GM20431 (cell line): ENCODE data around the gene PABPN1.

ENCODE experiments used
- in situ Hi-C: fragments of 300-500 bp; cut with MseI, MboI; formaldehyde crosslinking; loops from one replicate; pipeline ENCODE4 v1.15.0; 2020; ENCODE audit warnings: low sequenced_read_pairs; ENCODE audit not compliant: unreplicated experiment

The PABPN1 gene

DNA sequence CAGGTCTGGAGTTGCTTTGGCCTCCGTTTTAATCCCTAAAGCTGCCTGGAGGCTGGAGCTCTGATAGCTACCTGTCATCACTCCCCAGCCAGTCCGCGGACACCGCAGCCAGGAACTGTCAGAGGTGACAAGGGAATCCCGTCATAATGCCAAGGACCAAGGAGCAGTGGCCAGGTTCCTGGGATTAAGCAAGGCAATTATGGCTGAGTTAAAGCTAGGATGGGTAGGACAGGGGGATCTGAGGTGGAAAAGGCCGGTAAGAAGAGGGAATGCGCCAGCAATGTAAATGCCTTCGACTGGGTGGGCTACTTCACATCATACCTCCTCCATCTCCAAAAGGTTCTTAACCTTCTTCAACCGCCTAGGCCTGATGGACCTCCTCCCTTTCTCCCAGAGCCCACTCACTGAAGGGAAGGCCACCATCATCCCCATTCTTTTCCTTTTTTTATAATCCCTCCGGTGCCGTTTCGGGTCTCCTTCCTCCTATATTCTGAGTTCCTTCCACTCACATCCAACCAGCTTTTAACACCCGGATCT, 20.5 kb upstream of the PABPN1 start:
- in situ Hi-C loops, result no loop called here

DNA sequence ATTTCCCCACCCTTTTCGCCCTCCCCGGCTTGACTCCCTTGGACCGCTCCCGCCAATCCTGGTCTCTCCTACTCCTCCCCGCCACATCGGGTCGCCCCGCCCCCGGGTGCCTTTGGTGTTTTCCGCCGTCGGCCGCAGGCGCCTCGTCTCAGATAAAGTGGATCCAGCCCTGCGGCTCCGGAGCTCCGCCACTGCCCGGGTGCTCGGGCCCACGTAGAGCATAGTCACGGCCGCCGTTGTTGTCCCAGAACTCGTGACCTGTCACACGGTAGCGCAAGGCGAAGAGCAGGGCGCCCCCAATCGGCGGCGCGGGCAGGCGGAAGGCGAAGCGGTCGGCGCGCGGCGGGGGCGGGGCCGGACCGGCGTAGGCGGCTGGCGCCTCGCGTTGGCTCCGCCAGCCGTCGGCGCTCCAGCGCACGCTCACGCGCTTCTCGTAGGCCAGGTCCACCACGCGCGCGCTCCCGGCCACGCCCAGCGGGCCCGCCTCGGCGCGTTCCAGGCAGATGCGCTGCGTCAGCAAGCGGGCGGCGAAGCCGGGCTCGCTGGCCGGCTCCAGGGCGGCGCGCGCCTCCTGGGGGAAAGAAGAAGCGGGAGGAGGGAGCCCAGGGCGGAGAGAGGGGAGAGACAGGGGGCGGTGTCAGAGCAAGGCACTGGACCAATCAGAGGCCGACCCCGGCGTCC, 19.8 kb upstream of the PABPN1 start:
- in situ Hi-C loops, result no loop called here

DNA sequence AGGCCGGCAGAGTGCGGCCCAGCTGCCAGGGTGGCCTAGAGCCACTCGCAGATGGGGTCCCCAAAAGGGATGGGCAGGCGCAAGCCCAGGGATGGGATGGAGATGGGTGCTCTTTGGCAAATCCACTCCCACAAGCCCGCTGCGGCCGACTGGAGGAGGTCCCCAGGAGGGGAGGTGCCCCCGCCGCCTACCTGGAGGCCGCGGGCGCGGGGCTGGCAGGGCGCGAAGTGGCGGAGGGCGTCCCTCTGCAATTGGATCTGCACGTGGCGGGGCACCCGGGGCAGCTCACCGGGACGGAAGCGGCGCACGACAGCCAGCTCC, 19.3 kb upstream of the PABPN1 start:
- in situ Hi-C loops, result no loop called here

DNA sequence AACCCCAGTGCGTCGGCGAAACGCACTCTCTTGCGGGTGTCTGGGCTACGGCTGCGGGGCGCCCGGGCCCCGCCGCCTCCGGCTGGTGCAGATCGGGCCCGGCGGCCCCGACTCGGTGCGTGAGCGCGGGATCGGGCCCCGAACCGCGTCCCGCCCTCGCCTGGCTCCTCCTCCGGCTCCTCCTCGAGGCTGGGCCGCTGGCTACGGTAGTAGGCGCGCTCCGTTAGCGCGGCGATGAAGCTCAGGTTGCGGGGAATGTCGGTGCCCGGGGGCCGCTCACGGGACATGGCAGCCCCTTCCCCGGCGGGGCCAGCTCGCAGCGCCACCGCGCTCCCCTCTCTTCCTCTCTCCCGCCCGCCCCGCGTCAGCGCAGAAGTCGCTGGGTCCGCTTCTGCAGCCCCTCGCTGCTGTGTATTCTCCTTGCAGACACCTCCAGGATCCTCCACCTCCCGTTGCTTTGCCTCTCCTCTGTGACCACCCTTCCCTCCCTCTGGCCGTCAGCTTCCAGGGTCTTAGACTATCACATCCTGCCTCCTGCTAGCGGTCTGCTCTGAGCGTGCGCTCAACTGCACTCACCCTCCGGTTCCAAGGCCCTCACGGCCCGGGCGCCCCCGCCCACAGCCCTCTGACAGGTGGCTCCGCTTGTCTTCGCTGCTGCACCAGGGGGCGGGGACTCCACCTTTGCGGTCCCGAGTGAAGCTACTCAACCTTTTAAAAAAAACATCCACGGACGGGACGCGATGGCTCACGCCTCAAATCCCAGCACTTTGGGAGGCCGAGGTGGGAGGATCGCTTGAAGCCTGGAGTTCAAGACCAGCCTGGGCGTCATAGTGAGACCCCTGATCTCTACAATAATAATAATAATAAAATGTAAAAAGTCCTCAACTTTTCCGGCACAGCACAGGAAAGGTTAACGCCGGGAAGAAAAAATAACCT, 18.7 kb upstream of the PABPN1 start, which contains the start of gene PPP1R3E:
Gene PPP1R3E, minus strand, starts transcription at position 570 of the 936 bp plus-strand sequence. Its CDS starts 283 bp downstream, at position 287.
- in situ Hi-C loops, result no loop called here

DNA sequence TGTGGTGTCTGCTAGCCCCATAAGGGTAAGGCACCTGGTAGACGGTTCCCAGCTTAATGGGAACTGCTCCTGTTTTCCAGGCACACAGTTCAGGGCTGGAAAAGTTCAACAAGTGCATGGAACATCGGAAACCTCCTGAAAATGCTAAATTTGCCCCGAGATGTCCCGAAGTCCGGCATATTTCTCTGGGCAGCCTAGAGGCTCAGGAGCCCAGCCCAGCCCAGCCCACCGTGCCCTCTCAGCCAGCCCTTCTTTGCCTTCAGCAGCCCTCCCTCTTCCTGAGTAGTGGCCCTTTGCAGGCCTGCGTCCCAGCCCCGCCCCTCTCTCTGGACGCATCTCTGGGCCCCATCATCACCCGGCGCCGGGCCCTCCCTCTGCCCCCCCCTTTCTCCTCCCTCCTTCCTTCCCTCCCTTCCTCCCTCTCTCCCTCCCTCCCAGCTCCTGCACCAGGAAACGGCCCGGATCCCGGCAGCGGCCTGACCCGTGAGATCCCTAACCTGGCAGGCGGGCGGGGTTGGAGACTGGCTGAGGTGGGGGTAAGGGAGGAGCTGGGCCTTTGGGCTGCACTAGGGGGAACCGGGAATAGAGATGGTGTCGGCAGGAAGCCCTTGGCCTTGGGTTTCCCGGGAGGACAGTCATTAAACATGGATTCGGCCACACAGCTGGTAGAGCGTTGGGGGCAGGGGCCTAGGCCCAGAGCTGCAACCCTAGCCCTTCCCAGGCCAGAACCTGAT, 14.7 kb upstream of the PABPN1 start, which contains the start of gene BCL2L2:
Gene BCL2L2, plus strand, starts transcription at position 422 of the 734 bp plus-strand sequence. CDS start 935 bp downstream, outside the sequence.
- in situ Hi-C loops, result no loop called here

DNA sequence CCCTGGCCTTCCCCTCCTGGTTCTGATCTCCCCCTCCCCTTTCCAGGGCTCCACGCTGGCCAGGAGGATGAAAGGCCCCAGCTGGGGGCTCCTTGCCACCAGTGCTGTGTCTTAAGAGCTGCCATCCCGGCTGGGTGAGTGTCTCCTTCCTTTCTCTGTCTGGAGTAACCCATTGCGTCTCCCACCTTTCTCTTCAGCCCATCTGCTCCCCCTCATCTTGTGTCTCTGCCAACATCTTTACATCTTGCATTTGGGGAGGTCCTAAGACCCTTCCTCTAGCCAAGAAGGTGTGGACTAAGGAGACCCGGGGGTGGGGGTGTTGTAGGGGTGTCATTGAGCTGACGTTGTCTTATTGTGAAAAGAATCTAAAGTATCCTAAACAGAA, 14.1 kb upstream of the PABPN1 start:
- in situ Hi-C loops, result no loop called here

DNA sequence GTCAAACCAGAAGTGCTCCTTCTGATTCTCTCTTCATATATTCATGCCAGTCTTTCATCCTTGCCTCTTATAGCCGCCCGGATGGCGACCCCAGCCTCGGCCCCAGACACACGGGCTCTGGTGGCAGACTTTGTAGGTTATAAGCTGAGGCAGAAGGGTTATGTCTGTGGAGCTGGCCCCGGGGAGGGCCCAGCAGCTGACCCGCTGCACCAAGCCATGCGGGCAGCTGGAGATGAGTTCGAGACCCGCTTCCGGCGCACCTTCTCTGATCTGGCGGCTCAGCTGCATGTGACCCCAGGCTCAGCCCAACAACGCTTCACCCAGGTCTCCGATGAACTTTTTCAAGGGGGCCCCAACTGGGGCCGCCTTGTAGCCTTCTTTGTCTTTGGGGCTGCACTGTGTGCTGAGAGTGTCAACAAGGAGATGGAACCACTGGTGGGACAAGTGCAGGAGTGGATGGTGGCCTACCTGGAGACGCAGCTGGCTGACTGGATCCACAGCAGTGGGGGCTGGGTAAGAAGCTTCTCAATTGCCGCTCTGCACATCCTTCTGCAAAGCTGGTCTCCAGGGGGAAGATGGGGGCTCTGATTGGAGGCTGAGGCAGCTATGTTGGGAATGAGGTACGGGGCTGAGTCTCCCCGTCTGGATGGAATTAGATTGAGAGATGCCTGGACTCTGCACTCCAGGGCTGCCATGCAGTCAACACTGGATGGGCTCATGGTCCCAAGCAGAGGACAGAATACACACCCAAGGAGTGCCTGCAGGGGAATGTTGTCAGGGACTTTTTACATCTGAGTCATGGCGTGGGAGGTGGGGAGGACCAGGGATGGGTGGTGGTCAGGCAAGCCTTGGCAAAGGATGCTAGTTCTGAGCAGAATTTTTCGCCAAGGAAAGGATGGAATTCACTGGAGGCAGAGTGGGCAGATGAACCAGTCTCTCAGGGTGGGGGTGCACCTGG, 13.3 kb upstream of the PABPN1 start:
- in situ Hi-C loops, result no loop called here

DNA sequence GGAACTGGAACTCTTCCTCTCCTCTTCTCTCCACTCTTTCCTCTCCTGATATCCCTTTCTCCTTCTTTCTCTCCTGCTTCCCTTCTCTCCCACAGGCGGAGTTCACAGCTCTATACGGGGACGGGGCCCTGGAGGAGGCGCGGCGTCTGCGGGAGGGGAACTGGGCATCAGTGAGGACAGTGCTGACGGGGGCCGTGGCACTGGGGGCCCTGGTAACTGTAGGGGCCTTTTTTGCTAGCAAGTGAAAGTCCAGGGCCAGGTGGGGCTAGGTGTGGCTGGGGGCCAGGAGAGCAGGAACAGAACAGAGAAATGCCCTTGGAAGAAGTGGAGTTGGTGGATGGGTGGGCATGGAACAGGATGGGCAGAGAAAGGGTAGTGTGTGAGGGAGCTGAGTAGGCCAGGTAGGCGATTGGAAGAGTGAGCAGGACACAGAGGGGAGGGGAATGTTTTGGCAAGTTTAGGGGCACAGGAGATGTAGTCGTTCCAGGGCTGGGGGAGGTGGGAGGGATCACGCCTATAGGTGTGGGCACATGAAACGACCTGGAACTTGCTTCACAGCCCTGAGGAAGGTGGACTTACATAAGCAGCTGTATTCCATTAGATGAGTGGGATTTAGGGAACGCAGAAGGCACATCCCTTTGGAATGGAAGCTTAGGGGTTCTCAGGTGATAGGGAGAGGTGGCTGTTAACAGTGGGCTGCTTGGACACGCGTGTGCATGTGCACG, 12.4 kb upstream of the PABPN1 start:
- in situ Hi-C loops, result no loop called here

DNA sequence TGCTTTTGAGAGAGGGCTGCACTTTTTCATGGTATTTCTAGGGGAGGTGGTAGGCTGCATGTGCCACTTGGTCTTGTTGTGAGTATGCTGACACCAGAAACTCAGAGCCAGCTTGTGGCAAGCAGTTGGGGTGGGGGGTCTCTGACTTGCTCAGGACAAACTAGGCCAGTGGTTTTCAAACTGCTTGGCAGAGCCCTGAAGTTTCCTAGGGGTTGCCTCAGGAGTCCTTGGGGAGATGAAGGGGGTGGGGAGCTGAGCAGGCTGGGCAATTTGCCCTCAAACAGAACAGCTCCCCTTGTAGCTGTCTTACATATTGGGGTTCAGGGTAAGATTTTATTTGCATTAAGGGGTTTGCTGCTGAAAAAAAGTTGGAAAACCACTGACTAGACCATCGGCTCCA, 10.7 kb upstream of the PABPN1 start:
- in situ Hi-C loops, result no loop called here

DNA sequence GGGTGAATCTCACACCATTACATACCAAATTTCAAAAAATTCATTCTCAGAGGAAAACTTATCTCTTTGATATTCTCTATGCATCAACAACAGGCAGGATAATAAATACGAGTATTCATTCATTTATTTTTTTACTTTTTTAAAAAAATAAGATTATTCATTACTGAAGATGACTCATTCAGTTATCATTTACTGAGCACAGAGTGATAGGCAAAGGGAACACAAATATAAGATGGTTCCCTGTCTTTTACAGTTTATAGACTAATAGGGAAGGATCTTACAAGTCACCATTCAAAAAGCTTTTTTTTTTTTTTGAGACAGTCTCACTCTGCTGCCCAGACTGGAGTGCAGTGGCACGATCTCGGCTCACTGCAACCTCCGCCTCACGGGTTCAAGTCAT, 5.0 kb upstream of the PABPN1 start:
- in situ Hi-C loops, result no loop called here

DNA sequence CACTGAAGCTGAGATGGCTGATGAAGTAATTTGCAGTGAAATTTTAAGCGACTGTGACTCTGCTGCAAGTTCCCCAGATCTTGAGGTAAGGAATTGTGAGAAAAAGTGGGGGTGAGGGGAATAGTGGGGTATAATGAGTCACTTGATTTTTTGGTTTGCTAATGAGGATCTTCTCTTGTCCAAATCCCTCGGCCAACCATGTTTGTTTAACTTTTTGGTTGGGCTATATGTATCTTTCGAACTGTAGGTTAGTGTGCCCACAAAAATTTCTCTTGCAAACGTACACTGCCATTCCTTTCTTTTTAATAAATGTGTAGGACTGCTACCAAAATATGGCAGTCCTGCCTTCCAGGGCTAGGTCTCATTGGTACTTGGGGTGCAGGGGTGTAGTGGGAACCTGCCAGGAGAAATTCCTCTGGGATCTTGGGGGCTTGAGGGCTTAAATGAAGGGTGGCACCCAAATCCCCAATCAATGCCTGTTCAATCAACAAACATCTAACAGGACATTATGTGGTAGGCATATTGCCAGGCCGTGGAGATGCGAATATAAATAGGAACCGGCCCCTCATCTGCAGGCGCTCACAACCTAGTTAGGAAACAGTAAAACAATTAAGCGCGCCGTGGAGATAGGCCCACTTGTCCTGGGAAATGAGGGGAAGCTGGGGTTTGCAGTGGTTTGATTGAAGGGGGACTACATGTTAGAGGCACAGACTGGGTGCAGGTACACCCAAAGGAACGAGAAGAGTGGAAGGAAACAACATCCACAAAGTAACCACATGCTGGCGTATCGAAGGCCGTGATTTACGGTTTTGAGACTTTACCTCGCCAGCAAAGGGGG, 1.3 kb upstream of the PABPN1 start:
- in situ Hi-C loops, result no loop called here

DNA sequence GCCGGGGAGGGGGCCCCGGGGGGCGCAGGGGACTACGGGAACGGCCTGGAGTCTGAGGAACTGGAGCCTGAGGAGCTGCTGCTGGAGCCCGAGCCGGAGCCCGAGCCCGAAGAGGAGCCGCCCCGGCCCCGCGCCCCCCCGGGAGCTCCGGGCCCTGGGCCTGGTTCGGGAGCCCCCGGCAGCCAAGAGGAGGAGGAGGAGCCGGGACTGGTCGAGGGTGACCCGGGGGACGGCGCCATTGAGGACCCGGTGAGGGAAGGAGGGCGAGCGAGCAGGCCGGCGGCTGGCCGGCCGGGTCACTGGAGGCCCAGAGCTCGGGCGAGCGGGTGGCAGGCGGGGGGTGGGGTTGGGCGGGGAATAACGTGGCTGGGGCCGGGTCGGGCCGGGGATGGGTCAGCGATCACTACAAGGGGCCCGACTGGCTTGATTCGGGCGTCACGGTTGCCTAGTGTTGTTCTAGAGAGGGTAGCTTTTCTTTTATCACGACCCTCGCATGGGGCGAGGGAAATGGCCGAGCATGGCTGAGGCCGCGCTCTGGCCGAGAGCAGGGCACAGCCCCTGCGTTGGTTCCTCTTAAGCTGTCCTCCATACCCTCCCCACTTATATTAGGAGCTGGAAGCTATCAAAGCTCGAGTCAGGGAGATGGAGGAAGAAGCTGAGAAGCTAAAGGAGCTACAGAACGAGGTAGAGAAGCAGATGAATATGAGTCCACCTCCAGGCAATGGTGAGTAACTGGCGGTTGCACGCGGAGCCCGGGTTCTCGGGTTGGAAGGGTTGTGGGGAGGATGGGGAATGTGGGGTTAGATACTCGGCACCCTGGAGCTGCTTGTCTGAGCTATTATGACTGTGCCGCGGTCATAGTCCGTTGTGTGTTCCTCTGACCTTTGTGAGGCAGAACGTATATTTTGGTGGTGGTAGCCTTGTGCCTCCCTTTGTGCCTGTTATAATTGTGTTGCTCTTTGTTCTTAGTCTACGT, 603 bp downstream of the PABPN1 start:
- in situ Hi-C loops, result no loop called here

DNA sequence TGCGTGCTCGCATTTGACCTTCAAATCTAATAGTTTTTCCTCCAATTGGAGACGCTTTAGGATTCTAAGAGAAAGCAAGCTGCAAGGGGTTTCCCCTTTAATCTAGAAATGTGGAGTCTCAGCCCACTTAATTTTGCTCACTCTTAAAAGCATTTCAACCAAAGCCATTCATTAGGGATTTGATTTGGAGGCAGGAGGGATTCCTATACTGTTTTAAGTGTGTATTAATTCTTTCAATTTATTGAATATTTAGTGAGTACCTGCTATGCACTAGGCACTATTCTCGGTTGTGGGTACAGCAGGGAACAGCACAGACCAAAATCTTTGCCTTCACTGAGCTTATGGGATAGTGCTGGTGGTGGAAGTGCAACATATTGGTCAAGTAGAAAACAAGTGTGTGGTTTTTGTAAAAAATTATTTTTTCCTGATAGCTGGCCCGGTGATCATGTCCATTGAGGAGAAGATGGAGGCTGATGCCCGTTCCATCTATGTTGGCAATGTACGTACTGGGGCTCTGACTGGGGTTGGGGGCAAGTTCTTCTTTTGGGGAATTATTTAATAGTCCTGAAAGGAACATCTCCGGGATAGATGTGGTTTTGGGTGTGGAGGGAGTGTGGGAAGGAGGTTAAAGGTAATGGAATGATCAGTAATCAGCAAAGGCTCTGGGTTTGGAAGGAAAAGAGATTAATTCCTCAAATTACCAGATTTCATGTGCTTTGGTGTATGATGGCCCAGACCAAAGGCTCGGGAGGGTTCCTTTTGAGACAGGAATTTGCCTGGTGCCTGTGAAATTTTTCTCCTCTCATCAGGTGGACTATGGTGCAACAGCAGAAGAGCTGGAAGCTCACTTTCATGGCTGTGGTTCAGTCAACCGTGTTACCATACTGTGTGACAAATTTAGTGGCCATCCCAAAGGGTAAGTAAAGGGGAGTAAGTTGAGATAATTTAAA, 1.6 kb downstream of the PABPN1 start:
- in situ Hi-C loops, result no loop called here

DNA sequence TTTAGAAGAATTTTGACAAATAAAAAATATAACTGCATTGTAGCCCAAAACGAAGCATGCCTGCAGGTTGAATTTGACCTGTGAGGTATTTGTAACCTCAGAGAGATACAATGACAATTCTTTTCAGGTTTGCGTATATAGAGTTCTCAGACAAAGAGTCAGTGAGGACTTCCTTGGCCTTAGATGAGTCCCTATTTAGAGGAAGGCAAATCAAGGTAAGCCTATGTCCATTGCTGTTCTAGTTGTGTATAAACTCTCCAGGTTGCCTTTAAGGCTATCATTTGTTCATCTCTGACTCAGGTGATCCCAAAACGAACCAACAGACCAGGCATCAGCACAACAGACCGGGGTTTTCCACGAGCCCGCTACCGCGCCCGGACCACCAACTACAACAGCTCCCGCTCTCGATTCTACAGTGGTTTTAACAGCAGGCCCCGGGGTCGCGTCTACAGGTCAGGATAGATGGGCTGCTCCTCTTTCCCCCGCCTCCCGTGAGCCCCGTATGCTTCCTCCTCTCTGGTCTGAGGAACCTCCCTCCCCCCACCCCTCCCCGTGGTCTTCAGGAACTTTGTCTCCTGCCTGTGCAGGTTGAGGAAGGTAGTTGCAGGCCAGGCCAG, 2.7 kb downstream of the PABPN1 start:
- in situ Hi-C loops, result no loop called here

DNA sequence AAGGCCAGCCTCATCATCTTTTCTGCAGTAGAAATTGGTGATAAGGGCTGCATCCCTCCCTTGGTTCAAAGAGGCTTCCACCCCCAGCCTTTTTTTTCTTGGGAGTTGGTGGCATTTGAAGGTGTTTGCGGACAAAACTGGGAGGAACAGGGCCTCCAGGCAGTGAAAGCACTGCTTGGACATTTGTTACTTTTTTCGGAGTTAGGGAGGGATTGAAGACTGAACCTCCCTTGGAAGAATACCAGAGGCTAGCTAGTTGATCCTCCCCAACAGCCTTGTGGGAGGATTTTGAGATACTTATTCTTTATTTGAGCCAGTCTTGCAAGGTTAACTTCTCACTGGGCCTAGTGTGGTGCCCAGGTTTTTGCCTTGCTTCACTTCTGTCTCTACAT, 3.2 kb downstream of the PABPN1 start:
- in situ Hi-C loops, result no loop called here
